Lung (tissue), 16 donors: ENCODE results near the gene PLPPR1. TPM values are rescaled to one million over a fixed set of nuclear protein-coding genes. Genes with fewer than 3 reads are reported as not detected.

ENCODE experiments used
- ATAC-seq: fragments of 200-7000 bp; cut with Tn5 transposase; one replicate; pipeline ENCODE4 v1.9.1; 2020; ENCODE audit warnings: moderate number of reproducible peaks; ENCODE audit not compliant: insufficient read depth, low FRiP score
- DNase-seq, 3 donors: peaks; one replicate each; pipeline ENCODE4 v3.0.0-alpha.2; 2013 to 2017
- H3K27ac ChIP-seq, 2 donors: one replicate each; pipeline ENCODE4 v1.5.1; 2013; ENCODE audit warnings: mild to moderate bottlenecking in 2 of 2, moderate library complexity in 2 of 2, control low read depth in 1 of 2, inconsistent platforms in 1 of 2, low read depth in 1 of 2, low read length in 1 of 2
- H3K27me3 ChIP-seq, 3 donors: one replicate each; pipeline ENCODE4 v1.5.1; 2013; ENCODE audit warnings: low read length in 2 of 3; ENCODE audit not compliant: control insufficient read depth in 3 of 3, insufficient read depth in 3 of 3
- H3K36me3 ChIP-seq, 4 donors: one replicate each; pipeline ENCODE4 v1.5.1; 2013; ENCODE audit warnings: low read length in 4 of 4, mild to moderate bottlenecking in 1 of 4, moderate library complexity in 1 of 4; ENCODE audit not compliant: control insufficient read depth in 4 of 4, insufficient read depth in 4 of 4
- H3K4me1 ChIP-seq, 5 donors: one replicate each; pipeline ENCODE4 v1.5.1; 2013; ENCODE audit warnings: low read length in 5 of 5, mild to moderate bottlenecking in 2 of 5, moderate library complexity in 1 of 5; ENCODE audit not compliant: control insufficient read depth in 5 of 5, insufficient read depth in 5 of 5
- H3K4me3 ChIP-seq: one replicate; pipeline ENCODE4 v1.5.1; 2013; ENCODE audit warnings: mild to moderate bottlenecking, control low read depth, moderate library complexity
- H3K9ac ChIP-seq, 2 donors: one replicate each; pipeline ENCODE4 v1.5.1; 2013; ENCODE audit warnings: low read length in 2 of 2, control low read depth in 1 of 2; ENCODE audit not compliant: insufficient read depth in 1 of 2
- H3K9me3 ChIP-seq, 4 donors: one replicate each; pipeline ENCODE4 v1.5.1; 2013; ENCODE audit warnings: low read length in 3 of 4, mild to moderate bottlenecking in 1 of 4, moderate library complexity in 1 of 4; ENCODE audit not compliant: control insufficient read depth in 4 of 4, insufficient read depth in 3 of 4
- CTCF ChIP-seq: IDR thresholded peaks from 2 replicates; pipeline ENCODE4 v1.5.1; 2012; ENCODE audit warnings: mild to moderate bottlenecking; ENCODE audit errors: control extremely low read depth, extremely low read depth
- WGBS, 2 donors: extraction: QIAGEN DNeasy Blood & Tissue Kit; methylation state at CpG; one replicate each; pipeline ENCODE4 v1.1.7; 2013; 5-methylcytosine and 5-hydroxymethylcytosine counted together
- long read RNA-seq, 5 donors: transcript quantifications; one replicate each; lab custom pipeline, GENCODE V29; 2026
- polyA plus RNA-seq, 2 donors: library from polyadenylated mRNA; stranded (reverse); fragments of 200-250 nt; gene quantifications; one replicate each; pipeline ENCODE4 v1.2.1, GENCODE V29; 2013
- total RNA-seq, 2 donors: library from RNA; depleted of rRNA in 1 of 2; stranded (reverse); fragments of >200 nt in 1 of 2; gene quantifications; one replicate each; pipeline ENCODE4 v1.2.1, GENCODE V29; 2014 to 2021
- donor health status: control.
- donor health status: control.
- donor health status: Bipolar disorder and iron deficiency.
- donor health status: healthy.
- donor health status: DM: yes; HTN: yes; CAD: no.

The PLPPR1 gene
- 1 to 10 TPM; 5.9 to 8.4 TPM for total RNA-seq
- 1 to 10 TPM in 1 of 2 donors, under 1 TPM in 1; 0.91 to 1.4 TPM for polyA plus RNA-seq
- long read RNA-seq, donor 1, transcript PLPPR1-202 (8 exons, 2,318 nt), result major isoform, 10 of 10 reads
- long read RNA-seq, donor 1, partial matches to known transcripts, result 0 of 10 reads
- long read RNA-seq, donor 1, other reads (novel, unspliced or antisense), result 0 of 10 reads
- long read RNA-seq, donor 2, partial matches to known transcripts, result 0 of 2 reads
- long read RNA-seq, donor 2, other reads (novel, unspliced or antisense), result 0 of 2 reads
- long read RNA-seq, donor 3, partial matches to known transcripts, result 12 of 15 reads
- long read RNA-seq, donor 3, other reads (novel, unspliced or antisense), result 0 of 15 reads
- long read RNA-seq, donor 4, result 0 reads
- long read RNA-seq, donor 5, transcript PLPPR1-202 (8 exons, 2,318 nt), result major isoform, 7 of 7 reads
- long read RNA-seq, donor 5, partial matches to known transcripts, result 0 of 7 reads
- long read RNA-seq, donor 5, other reads (novel, unspliced or antisense), result 0 of 7 reads

- Histone ChIP-seq H3K9me3 (no peaks in the 10 kb centered on the region), H3K4me1 (peaks cover 0 to 11% (median 4%) of the 10 kb centered on the region in 5 donors), H3K27ac (no peak within 1 kb of the TSS), H3K36me3 (no peaks in the 10 kb centered on the region), H3K27me3 (peaks cover 0 to 56% (median 43%) of the 10 kb centered on the region in 3 donors), H3K4me3 (peak within 1 kb of the TSS; percentile 43), H3K9ac (no peak within 1 kb of the TSS)
- DNase-seq (peak; percentile 71 to 81 (median 80)), ATAC-seq (peak; percentile 74)
- TF ChIP-seq CTCF, result no peak
- 1 to 3% methylated on average over 81 to 89 of the region's 89 CpGs for WGBS, 2 donors
Measured at GRCh38 chr9:101028346-101029314, at the start of gene PLPPR1. Gene PLPPR1, plus strand, starts transcription at chr9:101028727.

GRCh38 chr9:100989731-100990130 is 38.8 kb upstream of the PLPPR1 start:
- 28 to 45% methylated on average over 1 of the region's 1 CpG for WGBS, 2 donors
- H3K9me3 ChIP-seq, result peaks cover 0 to 3% (median 0%) of the 10 kb centered on the region in 4 donors
- peaks cover 0 to 1% (median 0%) of the 10 kb centered on the region in 5 donors for H3K4me1 ChIP-seq
- no peak overlapping the region for H3K9ac ChIP-seq
- ATAC-seq, result peak; percentile 80
- peak in 2 of 3 donors; percentile 11 to 42 for DNase-seq
- no peak overlapping the region for H3K4me3 ChIP-seq
- no peaks in the 10 kb centered on the region for H3K36me3 ChIP-seq
- no peak overlapping the region for H3K27ac ChIP-seq
- no peak for TF ChIP-seq CTCF
- H3K27me3 ChIP-seq, result no peaks in the 10 kb centered on the region

- ATAC-seq (no peak), DNase-seq (peak in 1 of 3 donors; percentile 1)
- peaks cover 0 to 1% (median 0%) of the 10 kb centered on the region in 5 donors for H3K4me1 ChIP-seq
- WGBS, 2 donors, result 14 to 24% methylated on average over 1 of the region's 1 CpG
- no peaks in the 10 kb centered on the region for H3K36me3 ChIP-seq
- H3K4me3 ChIP-seq, result no peak overlapping the region
- no peak for TF ChIP-seq CTCF
- no peak overlapping the region for H3K27ac ChIP-seq
- H3K9ac ChIP-seq, result no peak overlapping the region
- no peaks in the 10 kb centered on the region for H3K27me3 ChIP-seq
- H3K9me3 ChIP-seq, result peaks cover 0 to 3% (median 0%) of the 10 kb centered on the region in 4 donors
Measured at GRCh38 chr9:100990605-100991381, 37.7 kb upstream of the PLPPR1 start.
